ENCODE results near the gene PSMD5.
"Not testable (repeated sequence)": the region's sequence is repeated elsewhere in the genome, so short reads cannot be mapped to it uniquely, and the experiment has no call there.

The PSMD5 gene

GRCh38 chr9:120854596-120855327 lies 12.0 kb upstream of the PSMD5 start:
- DNase-seq = no peak

GRCh38 chr9:120853198-120853597 lies 10.5 kb upstream of the PSMD5 start:
- DNase-seq = no peak

- DNase-seq = peak; percentile 81
These were observed 9.7 kb upstream of the PSMD5 start for GRCh38 chr9:120852240-120853010.

GRCh38 chr9:120851449-120851848 lies 8.7 kb upstream of the PSMD5 start:
- DNase-seq = no peak

- no peak for DNase-seq
These were observed 7.6 kb upstream of the PSMD5 start for GRCh38 chr9:120850315-120850714.

- no peak for DNase-seq
These were observed 4.2 kb upstream of the PSMD5 start for GRCh38 chr9:120846906-120847305.

- DNase-seq = no peak
These were observed 3.6 kb upstream of the PSMD5 start for GRCh38 chr9:120846251-120846889.

- no peak for DNase-seq
These were observed 2.5 kb upstream of the PSMD5 start for GRCh38 chr9:120845255-120845654.

- no peak for DNase-seq
These were observed 615 bp downstream of the PSMD5 start for GRCh38 chr9:120841930-120842684.

GRCh38 chr9:120839146-120839545 lies 3.6 kb downstream of the PSMD5 start:
- DNase-seq = no peak

GRCh38 chr9:120837921-120838320 lies 4.8 kb downstream of the PSMD5 start:
- no peak for DNase-seq

- DNase-seq = no peak
These were observed 9.4 kb downstream of the PSMD5 start for GRCh38 chr9:120833325-120833724.

GRCh38 chr9:120832807-120833206 lies 9.9 kb downstream of the PSMD5 start:
- DNase-seq = no peak

GRCh38 chr9:120830865-120831264 lies 11.9 kb downstream of the PSMD5 start:
- no peak for DNase-seq

- DNase-seq = no peak
These were observed 12.6 kb downstream of the PSMD5 start for GRCh38 chr9:120830151-120830550.

- no peak for DNase-seq
These were observed 13.1 kb downstream of the PSMD5 start for GRCh38 chr9:120829650-120830049.

GRCh38 chr9:120820095-120820494 lies 22.6 kb downstream of the PSMD5 start:
- DNase-seq = no peak

- DNase-seq = no peak
These were observed 24.1 kb downstream of the PSMD5 start for GRCh38 chr9:120818595-120818994.

GRCh38 chr9:120815075-120815474 lies 27.6 kb downstream of the PSMD5 start:
- DNase-seq = no peak

- no peak for DNase-seq
These were observed 33.8 kb downstream of the PSMD5 start for GRCh38 chr9:120808931-120809330.

GRCh38 chr9:120807607-120808379 lies 34.9 kb downstream of the PSMD5 start:
- DNase-seq = no peak

GRCh38 chr9:120804784-120805363 lies 37.8 kb downstream of the PSMD5 start:
- DNase-seq = not testable (repeated sequence)
